DMS79 (cell line): Measurements from ENCODE around the gene ITGA5.

Experiments used
- DNase-seq: peaks from one replicate; lab custom pipeline; 2025; lab: John Stamatoyannopoulos, UW

The ITGA5 gene

GRCh38 chr12:54352022-54352531 lies 67.0 kb downstream of the ITGA5 start:
- peak; percentile 72 for DNase-seq

GRCh38 chr12:54351341-54351740 lies 67.7 kb downstream of the ITGA5 start:
- no peak for DNase-seq

- DNase-seq: no peak
Observed at GRCh38 chr12:54350743-54351142, 68.3 kb downstream of the ITGA5 start.

GRCh38 chr12:54349679-54350078 lies 69.4 kb downstream of the ITGA5 start:
- no peak for DNase-seq

- no peak for DNase-seq
Observed at GRCh38 chr12:54349036-54349435, 70.0 kb downstream of the ITGA5 start.
